HEK293 (cell line): ENCODE measurements around the gene ACAP1.

Experiments
- BCL11B ChIP-seq: fragments of 450-650 bp; formaldehyde crosslinking; IDR thresholded peaks from 2 replicates; pipeline ENCODE4 v1.5.1; 2016; ENCODE audit warnings: low read depth, missing biosample characterization, missing genetic modification characterization
- KLF9 ChIP-seq: fragments of 450-650 bp; formaldehyde crosslinking; IDR thresholded peaks from 2 replicates; pipeline ENCODE4 v1.5.1; 2016; ENCODE audit warnings: missing biosample characterization, missing genetic modification characterization, low read depth
- OSR2 ChIP-seq: fragments of 450-650 bp; formaldehyde crosslinking; IDR thresholded peaks from 2 replicates; pipeline ENCODE4 v1.5.1; 2016; ENCODE audit warnings: missing biosample characterization, missing genetic modification characterization
- TSHZ1 ChIP-seq: fragments of 450-650 bp; formaldehyde crosslinking; IDR thresholded peaks from 2 replicates; pipeline ENCODE4 v1.5.1; 2016; ENCODE audit warnings: missing biosample characterization, missing genetic modification characterization, borderline replicate concordance
- ZBTB11 ChIP-seq: fragments of 450-650 bp; formaldehyde crosslinking; conservative IDR thresholded peaks from 2 replicates; pipeline ENCODE4 v1.5.1; 2016; ENCODE audit warnings: low read depth, missing biosample characterization, missing genetic modification characterization
- ZBTB17 ChIP-seq: fragments of 450-650 bp; formaldehyde crosslinking; IDR thresholded peaks from 2 replicates; pipeline ENCODE4 v1.5.1; 2016; ENCODE audit warnings: missing biosample characterization, missing genetic modification characterization
- ZBTB21 ChIP-seq: fragments of 450-650 bp; formaldehyde crosslinking; IDR thresholded peaks from 2 replicates; pipeline ENCODE4 v1.5.1; 2017; ENCODE audit warnings: missing biosample characterization, missing genetic modification characterization
- ZEB2 ChIP-seq: fragments of 450-650 bp; formaldehyde crosslinking; IDR thresholded peaks from 2 replicates; pipeline ENCODE4 v1.5.1; 2016; ENCODE audit warnings: missing biosample characterization, missing genetic modification characterization
- ZNF133 ChIP-seq: fragments of 450-650 bp; formaldehyde crosslinking; IDR thresholded peaks from 2 replicates; pipeline ENCODE4 v1.5.1; 2016; ENCODE audit warnings: missing biosample characterization, missing genetic modification characterization
- ZNF248 ChIP-seq: fragments of 450-650 bp; formaldehyde crosslinking; IDR thresholded peaks from 2 replicates; pipeline ENCODE4 v1.5.1; 2017; ENCODE audit warnings: missing biosample characterization, missing genetic modification characterization
- ZNF26 ChIP-seq: fragments of 450-650 bp; formaldehyde crosslinking; IDR thresholded peaks from 2 replicates; pipeline ENCODE4 v1.5.1; 2016; ENCODE audit warnings: missing biosample characterization, missing genetic modification characterization
- ZNF37A ChIP-seq: fragments of 450-650 bp; IDR thresholded peaks from 2 replicates; pipeline ENCODE4 v1.5.1; 2018; ENCODE audit warnings: missing biosample characterization, missing genetic modification characterization
- ZNF394 ChIP-seq: fragments of 450-650 bp; formaldehyde crosslinking; IDR thresholded peaks from 2 replicates; pipeline ENCODE4 v1.5.1; 2016; ENCODE audit warnings: missing biosample characterization, missing genetic modification characterization, mild to moderate bottlenecking, moderate library complexity, borderline replicate concordance
- ZNF398 ChIP-seq: fragments of 450-650 bp; formaldehyde crosslinking; IDR thresholded peaks from 2 replicates; pipeline ENCODE4 v1.5.1; 2017; ENCODE audit warnings: missing biosample characterization, missing genetic modification characterization
- ZNF426 ChIP-seq: fragments of 450-650 bp; formaldehyde crosslinking; IDR thresholded peaks from 2 replicates; pipeline ENCODE4 v1.5.1; 2017; ENCODE audit warnings: missing biosample characterization, missing genetic modification characterization, mild to moderate bottlenecking, inconsistent platforms, moderate library complexity
- ZNF433 ChIP-seq: fragments of 450-650 bp; formaldehyde crosslinking; IDR thresholded peaks from 2 replicates; pipeline ENCODE4 v1.5.1; 2016; ENCODE audit warnings: missing biosample characterization, missing genetic modification characterization, low read depth
- ZNF488 ChIP-seq: fragments of 450-650 bp; formaldehyde crosslinking; IDR thresholded peaks from 2 replicates; pipeline ENCODE4 v1.5.1; 2016; ENCODE audit warnings: missing biosample characterization, missing genetic modification characterization
- ZNF513 ChIP-seq: fragments of 450-650 bp; IDR thresholded peaks from 2 replicates; pipeline ENCODE4 v1.5.1; 2018; ENCODE audit warnings: missing biosample characterization, missing genetic modification characterization
- ZNF530 ChIP-seq: fragments of 450-650 bp; formaldehyde crosslinking; IDR thresholded peaks from 2 replicates; pipeline ENCODE4 v1.5.1; 2016; ENCODE audit warnings: low read depth, missing biosample characterization, missing genetic modification characterization
- ZNF585B ChIP-seq: fragments of 450-650 bp; formaldehyde crosslinking; IDR thresholded peaks from 2 replicates; pipeline ENCODE4 v1.5.1; 2016; ENCODE audit warnings: missing biosample characterization, missing genetic modification characterization

The ACAP1 gene

GRCh38 chr17:7307686-7308624 lies 28.4 kb upstream of the ACAP1 start (continued):
- TF ChIP-seq ZBTB21 (tag by site-specific recombination) (no peak), BCL11B (0 out of 2 replicates have a peak, but pooled peaks have one; percentile 45), ZNF426 (no peak; the same call in 1 of the 2 replicates), ZNF37A (no peak), ZNF513 (tag by site-specific recombination) (0 out of 2 replicates have a peak, but pooled peaks have one; percentile 11), ZNF488 (tag by site-specific recombination) (no peak), ZNF398 (tag by site-specific recombination) (peak; percentile 36; the same call in 1 of the 2 replicates), ZBTB11 (tag by site-specific recombination) (no peak; the same call in 1 of the 2 replicates), ZNF394 (tag by site-specific recombination) (no peak), TSHZ1 (tag by site-specific recombination) (no peak), ZNF530 (tag by site-specific recombination) (no peak), ZNF133 (tag by site-specific recombination) (no peak), ZNF433 (tag by site-specific recombination) (no peak), ZNF248 (tag by site-specific recombination) (no peak), ZNF585B (tag by site-specific recombination) (no peak), OSR2 (tag by site-specific recombination) (no peak), KLF9 (tag by site-specific recombination) (peak; percentile 15; the same call in 1 of the 2 replicates), ZEB2 (tag by site-specific recombination) (peak; percentile 51; the same call in 1 of the 2 replicates), ZBTB17 (no peak), ZNF26 (tag by site-specific recombination) (no peak)
